D721Med (cell line): ENCODE data around the gene ME1.
A peak's percentile ranks its signal among the peaks of the same experiment; 100 is the strongest.

Experiments
- DNase-seq: peaks from one replicate; pipeline ENCODE4 v3.0.0; 2011; ENCODE audit warnings: low spot score; ENCODE audit not compliant: insufficient read length
- FAIRE-seq: peaks from 2 replicates; lab custom pipeline; 2011; peaks lifted over from hg19 to GRCh38; lab: Jason Lieb, UNC
- TF ChIP-seq, protein P1 (sequence below): IDR thresholded peaks from 2 replicates; pipeline ENCODE4 v1.5.1; 2012; ENCODE audit warnings: mild to moderate bottlenecking, control low read depth; ENCODE audit not compliant: insufficient read depth; ENCODE audit errors: missing control alignments

ME1 gene

DNA sequence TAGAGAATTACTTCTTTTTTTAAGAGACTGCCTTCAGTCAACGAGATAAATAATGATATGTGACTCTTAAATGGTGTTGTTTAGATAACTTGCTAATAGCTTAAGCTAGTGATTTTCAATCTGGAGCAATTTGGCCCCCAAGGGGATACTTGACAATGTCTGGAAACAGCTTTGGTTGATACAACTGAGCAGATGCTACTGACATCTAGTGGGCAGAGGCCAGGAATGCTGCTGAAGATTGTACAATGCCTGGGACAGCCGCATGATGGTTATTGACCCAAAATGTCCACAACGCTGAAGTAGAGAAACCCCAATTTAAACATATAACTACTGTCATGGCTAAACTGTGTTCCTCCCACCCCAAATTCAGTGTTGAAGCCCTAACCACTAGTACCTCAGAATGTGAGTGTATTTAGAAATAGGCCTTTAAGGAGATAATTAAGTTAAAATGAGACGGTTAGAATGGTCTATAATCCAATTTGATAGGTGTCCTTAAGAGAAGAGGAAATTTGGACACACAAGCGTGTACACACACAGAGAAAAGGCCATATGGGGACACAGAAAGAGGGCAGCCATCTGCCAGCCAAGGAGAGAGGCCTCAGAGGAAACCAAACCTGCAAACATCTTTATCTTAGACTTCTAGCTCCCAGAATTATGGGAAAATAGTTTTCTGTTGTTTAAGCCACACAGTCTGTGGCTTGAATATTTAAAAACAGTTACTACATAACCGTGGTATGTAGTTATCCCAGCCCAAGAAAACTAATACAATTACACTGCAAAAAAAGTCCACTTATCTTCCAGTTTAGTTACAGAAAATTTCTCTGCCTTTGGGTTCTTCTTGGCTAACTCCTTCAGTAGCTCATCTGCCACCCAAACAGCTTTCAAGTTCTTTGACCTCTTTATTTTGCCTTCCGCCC lies 215.5 kb downstream of the ME1 start:
- peak; percentile 81 for FAIRE-seq
- no peak for DNase-seq
- TF ChIP-seq, protein P1, sequence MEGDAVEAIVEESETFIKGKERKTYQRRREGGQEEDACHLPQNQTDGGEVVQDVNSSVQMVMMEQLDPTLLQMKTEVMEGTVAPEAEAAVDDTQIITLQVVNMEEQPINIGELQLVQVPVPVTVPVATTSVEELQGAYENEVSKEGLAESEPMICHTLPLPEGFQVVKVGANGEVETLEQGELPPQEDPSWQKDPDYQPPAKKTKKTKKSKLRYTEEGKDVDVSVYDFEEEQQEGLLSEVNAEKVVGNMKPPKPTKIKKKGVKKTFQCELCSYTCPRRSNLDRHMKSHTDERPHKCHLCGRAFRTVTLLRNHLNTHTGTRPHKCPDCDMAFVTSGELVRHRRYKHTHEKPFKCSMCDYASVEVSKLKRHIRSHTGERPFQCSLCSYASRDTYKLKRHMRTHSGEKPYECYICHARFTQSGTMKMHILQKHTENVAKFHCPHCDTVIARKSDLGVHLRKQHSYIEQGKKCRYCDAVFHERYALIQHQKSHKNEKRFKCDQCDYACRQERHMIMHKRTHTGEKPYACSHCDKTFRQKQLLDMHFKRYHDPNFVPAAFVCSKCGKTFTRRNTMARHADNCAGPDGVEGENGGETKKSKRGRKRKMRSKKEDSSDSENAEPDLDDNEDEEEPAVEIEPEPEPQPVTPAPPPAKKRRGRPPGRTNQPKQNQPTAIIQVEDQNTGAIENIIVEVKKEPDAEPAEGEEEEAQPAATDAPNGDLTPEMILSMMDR: peak; percentile 93

DNA sequence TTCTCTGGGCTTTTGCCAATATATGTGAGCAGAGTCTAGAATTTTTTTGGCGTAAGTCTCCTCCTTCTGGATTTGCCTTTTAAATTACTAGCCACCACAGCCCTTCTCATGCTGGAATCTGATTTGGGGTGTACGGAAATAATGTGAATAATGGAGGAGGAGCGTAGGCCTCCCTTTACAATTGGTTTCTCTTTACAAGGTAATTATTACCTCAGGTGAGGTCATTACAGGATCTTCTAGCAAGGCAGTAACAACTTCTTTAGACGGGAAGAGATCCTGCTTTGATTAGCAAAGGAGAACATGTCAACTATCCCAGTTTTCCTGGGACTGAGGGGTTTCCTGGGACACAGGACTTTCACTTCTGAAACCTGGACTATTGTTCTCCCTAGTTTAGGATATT lies 228.8 kb downstream of the ME1 start:
- DNase-seq: no peak
- FAIRE-seq: no peak
- TF ChIP-seq, protein P1: no peak

DNA sequence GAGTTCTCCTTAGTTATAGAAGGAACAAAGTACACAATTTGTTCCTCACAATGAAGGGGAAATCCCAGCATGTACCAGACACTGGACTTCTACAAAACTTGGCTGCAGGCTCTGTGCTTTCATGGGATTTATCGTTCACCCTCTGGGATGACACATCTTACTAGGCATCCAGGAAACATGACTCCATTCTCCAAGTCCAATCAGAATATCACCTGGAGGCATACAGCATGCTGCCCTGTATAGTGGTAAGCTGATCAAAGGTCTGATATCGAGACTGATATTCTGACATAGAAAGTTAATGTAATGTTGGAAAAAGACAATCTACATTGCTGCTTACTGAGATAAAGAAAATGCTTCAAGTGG lies 231.0 kb downstream of the ME1 start:
- DNase-seq (no peak), FAIRE-seq (no peak)
- TF ChIP-seq, protein P1: no peak

DNA sequence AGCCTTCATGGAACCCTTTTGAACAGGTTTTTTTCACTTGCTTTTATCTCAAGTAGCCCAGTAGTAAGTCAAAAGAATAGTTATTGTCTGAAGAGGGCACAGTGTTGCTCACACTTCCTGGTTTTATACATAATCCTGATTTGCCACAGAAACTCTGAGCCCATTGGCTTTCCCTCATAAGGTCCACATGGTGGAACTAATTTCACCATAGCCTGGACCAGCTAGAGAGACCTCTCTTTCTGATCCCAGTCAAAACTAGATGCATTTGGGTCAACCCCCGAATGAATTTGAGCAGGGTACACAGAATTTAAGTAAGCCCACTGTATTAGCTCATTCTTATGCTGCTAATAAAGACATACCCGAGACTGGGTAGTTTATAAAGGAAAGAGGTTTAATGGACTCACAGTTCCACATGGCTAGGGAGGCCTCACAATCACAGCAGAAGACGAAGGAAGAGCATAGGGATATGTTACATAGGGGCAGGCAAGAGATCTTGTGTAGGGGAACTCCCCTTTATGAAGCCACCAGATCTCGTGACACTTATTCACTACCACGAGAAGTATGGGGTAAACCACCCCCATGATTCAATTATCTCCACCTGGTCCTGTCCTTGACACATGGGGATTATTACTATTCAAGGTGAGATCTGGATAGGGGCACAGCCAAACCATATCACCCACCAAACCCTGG lies 231.5 kb downstream of the ME1 start:
- DNase-seq (no peak), FAIRE-seq (no peak)
- TF ChIP-seq, protein P1: no peak

DNA sequence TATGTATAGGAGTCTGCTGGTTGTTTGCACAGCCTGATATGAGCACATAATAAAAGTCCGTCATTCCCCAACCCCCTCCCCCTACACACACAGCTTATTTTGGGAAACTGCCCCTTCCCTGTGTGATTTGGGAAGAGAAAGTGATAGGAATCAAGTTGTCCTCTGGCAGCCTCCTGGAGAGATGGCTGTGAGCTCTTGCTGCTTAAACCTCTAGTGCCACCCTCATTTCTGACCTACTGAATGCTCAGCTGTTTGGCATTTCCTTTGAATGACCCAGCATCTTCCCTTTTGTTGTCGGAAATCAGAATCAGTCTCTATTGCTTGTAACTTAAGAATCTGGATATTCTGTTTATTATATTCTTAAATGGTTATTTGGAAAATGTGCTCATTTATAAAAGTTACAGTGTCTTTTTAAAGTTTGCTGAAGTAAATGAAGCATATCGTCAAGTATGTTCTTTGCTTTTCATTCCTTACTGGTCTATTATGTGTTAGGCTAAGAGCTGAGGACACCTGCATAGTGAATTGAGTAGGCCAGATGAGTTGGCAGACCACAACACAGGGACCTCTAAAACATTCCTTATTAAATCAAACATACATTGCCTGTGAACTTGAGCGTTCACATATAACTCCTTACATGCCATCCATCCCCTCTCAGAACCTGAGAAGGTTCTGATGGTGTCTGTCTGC lies 232.2 kb downstream of the ME1 start:
- TF ChIP-seq, protein P1: no peak
- DNase-seq (no peak), FAIRE-seq (no peak)

DNA sequence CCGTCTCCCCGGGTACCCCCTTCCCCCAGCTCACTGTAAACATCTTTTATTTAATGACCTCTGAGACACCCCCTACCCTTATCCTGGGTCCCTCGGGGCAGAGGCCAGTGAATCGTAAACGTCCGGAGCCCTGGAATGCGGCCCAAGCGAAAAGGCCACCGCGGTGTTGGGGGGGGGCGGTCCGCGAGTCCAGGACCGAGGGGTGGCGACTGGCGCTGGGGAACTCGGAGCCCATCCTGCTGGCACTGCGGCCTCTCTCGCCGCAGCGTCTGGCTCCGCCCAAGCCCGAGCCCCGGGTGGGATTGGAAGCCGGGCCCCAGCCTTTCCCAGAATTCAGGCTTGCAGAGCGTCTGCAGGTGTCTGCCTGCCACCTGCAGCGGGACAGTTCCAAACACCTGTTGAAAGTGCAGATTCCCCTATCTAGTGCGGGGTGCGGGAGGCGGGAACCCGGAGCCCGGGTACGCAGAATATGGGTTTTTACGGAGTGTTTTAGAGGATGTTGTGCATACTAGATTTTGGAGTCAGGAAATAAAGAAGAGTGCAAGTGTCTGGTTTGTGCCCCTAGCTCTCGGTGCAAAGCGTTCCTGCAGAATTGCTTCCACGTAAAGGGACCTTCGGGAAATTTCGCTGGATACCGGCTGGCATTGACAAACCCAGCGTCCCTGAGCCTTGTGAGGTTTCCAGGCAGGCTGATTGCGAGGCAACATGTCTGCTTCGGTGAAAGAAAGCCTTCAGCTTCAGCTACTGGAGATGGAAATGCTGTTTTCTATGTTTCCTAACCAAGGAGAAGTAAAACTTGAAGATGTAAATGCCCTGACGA lies 236.9 kb downstream of the ME1 start:
- TF ChIP-seq, protein P1: no peak
- DNase-seq: peak; percentile 32
- FAIRE-seq: no peak
